Measurements from ENCODE around the gene PDCD7. TPM values are rescaled to one million over a fixed set of nuclear protein-coding genes. Genes with fewer than 3 reads are reported as not detected.
A peak's percentile ranks its signal among the peaks of the same experiment; 100 is the strongest.

PDCD7 gene
- total RNA-seq, 1 experiment from 2014 or later, result 29.1 TPM

- no peaks in the 10 kb centered on the region for H3K4me1 ChIP-seq (replicated peaks; ENCODE audit: insufficient read depth)
- H3F3A ChIP-seq (ENCODE audit: insufficient read depth, low read depth), result no peaks in the 10 kb centered on the region
- CTCF ChIA-PET, result interaction anchor here (0.7 kb wide), 1 partner anchor 215 kb away, joined by 3 read pairs; no protein-coding TSS in a partner anchor
- no TSS peak for BruUV-seq (replicated peaks)
- TF ChIP-seq CTCF (conservative IDR thresholded peaks at IDR 0.05) (no peak), EZH2 (IDR thresholded peaks at IDR 0.05; ENCODE audit: low read depth) (no peak)
- H3K36me3 ChIP-seq (ENCODE audit: low read depth), result no peaks in the 10 kb centered on the region
- no peak overlapping the region for H3K4me3 ChIP-seq
- no peaks in the 10 kb centered on the region for H4K20me1 ChIP-seq (ENCODE audit: insufficient read depth)
- no peak overlapping the region for H3K27ac ChIP-seq
- no peaks in the 10 kb centered on the region for H3K9me2 ChIP-seq (ENCODE audit: insufficient read depth)
- no peaks in the 10 kb centered on the region for H3K79me2 ChIP-seq (ENCODE audit: low read depth)
- POLR2A ChIA-PET (ENCODE audit: unreplicated experiment), result interaction anchor here (0.6 kb wide), 1 partner anchor 39 kb away, joined by 5 read pairs; no protein-coding TSS in a partner anchor
- DNase-seq, result peak in 1 of 2 experiments; percentile 32
- intact Hi-C loops (cut with micrococcal nuclease; ENCODE audit: unreplicated experiment), result no loop called here
- no peaks in the 10 kb centered on the region for H3K9me3 ChIP-seq (ENCODE audit: insufficient read depth, low read depth)
- H3K27me3 ChIP-seq (ENCODE audit: insufficient read depth, low read depth), result peaks cover 3% of the 10 kb centered on the region; the same call in 1 of the 2 replicates
- H2AFZ ChIP-seq, result no peak overlapping the region
- no peak overlapping the region for H3K4me2 ChIP-seq
These were observed 51.2 kb downstream of the PDCD7 start for GRCh38 chr15:65082303-65082953.

- intact Hi-C loops (cut with micrococcal nuclease; ENCODE audit: unreplicated experiment), result no loop called here
- no peak overlapping the region for H2AFZ ChIP-seq
- TF ChIP-seq EZH2 (IDR thresholded peaks at IDR 0.05; ENCODE audit: low read depth), result no peak
- no peak for TF ChIP-seq CTCF (conservative IDR thresholded peaks at IDR 0.05)
- H3K27ac ChIP-seq, result no peak overlapping the region
- peaks cover 3% of the 10 kb centered on the region; the same call in 1 of the 2 replicates for H3K27me3 ChIP-seq (ENCODE audit: insufficient read depth, low read depth)
- H3K4me2 ChIP-seq, result no peak overlapping the region
- POLR2A ChIA-PET (ENCODE audit: unreplicated experiment), result no interaction called here
- H4K20me1 ChIP-seq (ENCODE audit: insufficient read depth), result no peaks in the 10 kb centered on the region
- H3K36me3 ChIP-seq (ENCODE audit: low read depth), result no peaks in the 10 kb centered on the region
- CTCF ChIA-PET, result no interaction called here
- DNase-seq, result no peak
- no peaks in the 10 kb centered on the region for H3K4me1 ChIP-seq (replicated peaks; ENCODE audit: insufficient read depth)
- H3K79me2 ChIP-seq (ENCODE audit: low read depth), result no peaks in the 10 kb centered on the region
- no peaks in the 10 kb centered on the region for H3F3A ChIP-seq (ENCODE audit: insufficient read depth, low read depth)
- no peak overlapping the region for H3K4me3 ChIP-seq
- no TSS peak for BruUV-seq (replicated peaks)
- no peaks in the 10 kb centered on the region for H3K9me3 ChIP-seq (ENCODE audit: insufficient read depth, low read depth)
- no peaks in the 10 kb centered on the region for H3K9me2 ChIP-seq (ENCODE audit: insufficient read depth)
These were observed 51.9 kb downstream of the PDCD7 start for GRCh38 chr15:65081758-65082157.

- CTCF ChIA-PET, result no interaction called here
These were observed 52.3 kb downstream of the PDCD7 start for GRCh38 chr15:65081270-65081669.

More at GRCh38 chr15:65081270-65081669, 52.3 kb downstream of the PDCD7 start:
- H3K79me2 ChIP-seq (ENCODE audit: low read depth), result no peaks in the 10 kb centered on the region
- H3K27me3 ChIP-seq (ENCODE audit: insufficient read depth, low read depth), result peaks cover 3% of the 10 kb centered on the region; the same call in 1 of the 2 replicates
- H3K27ac ChIP-seq, result no peak overlapping the region
- H3F3A ChIP-seq (ENCODE audit: insufficient read depth, low read depth), result no peaks in the 10 kb centered on the region
- no peaks in the 10 kb centered on the region for H3K4me1 ChIP-seq (replicated peaks; ENCODE audit: insufficient read depth)
- H3K9me3 ChIP-seq (ENCODE audit: insufficient read depth, low read depth), result no peaks in the 10 kb centered on the region
- intact Hi-C loops (cut with micrococcal nuclease; ENCODE audit: unreplicated experiment), result no loop called here
- DNase-seq, result no peak
- H4K20me1 ChIP-seq (ENCODE audit: insufficient read depth), result no peaks in the 10 kb centered on the region
- TF ChIP-seq CTCF (conservative IDR thresholded peaks at IDR 0.05) (no peak), EZH2 (IDR thresholded peaks at IDR 0.05; ENCODE audit: low read depth) (no peak)
- no peak overlapping the region for H3K4me2 ChIP-seq
- H3K9me2 ChIP-seq (ENCODE audit: insufficient read depth), result no peaks in the 10 kb centered on the region
- H3K4me3 ChIP-seq, result no peak overlapping the region
- H3K36me3 ChIP-seq (ENCODE audit: low read depth), result no peaks in the 10 kb centered on the region
- POLR2A ChIA-PET (ENCODE audit: unreplicated experiment), result no interaction called here
- no peak overlapping the region for H2AFZ ChIP-seq
- BruUV-seq (replicated peaks), result no TSS peak
